RWPE1 (cell line): ENCODE results near the gene SLC48A1.

ENCODE experiments used
- CTCF ChIA-PET: fragments of 350-600 bp; sonication (Branson Sonifier 250); formaldehyde crosslinking; extraction: SDS; loops from one replicate; lab custom pipeline; 2021; lab: Yijun Ruan, JAX
- POLR2A ChIA-PET: fragments of 400-600 bp; formaldehyde crosslinking; extraction: SDS; loops from one replicate; lab custom pipeline; 2020; ENCODE audit warnings: antibody characterized with exemption; ENCODE audit not compliant: low non-redundant PET; lab: Yijun Ruan, JAX
- DNase-seq: peaks from one replicate; pipeline ENCODE4 v3.0.0; 2012; ENCODE audit warnings: low spot score
- H3K27ac ChIP-seq: fragments of 450-650 bp; 2 replicates; pipeline ENCODE4 v1.5.1; 2017
- TF ChIP-seq, protein P1 (sequence below): fragments of 450-650 bp; conservative IDR thresholded peaks from 2 replicates; pipeline ENCODE4 v1.5.1; 2017; ENCODE audit warnings: low read depth, mild to moderate bottlenecking

Gene SLC48A1

GRCh38 chr12:47758584-47758833 lies 14.5 kb upstream of the SLC48A1 start:
- TF ChIP-seq, protein P1, sequence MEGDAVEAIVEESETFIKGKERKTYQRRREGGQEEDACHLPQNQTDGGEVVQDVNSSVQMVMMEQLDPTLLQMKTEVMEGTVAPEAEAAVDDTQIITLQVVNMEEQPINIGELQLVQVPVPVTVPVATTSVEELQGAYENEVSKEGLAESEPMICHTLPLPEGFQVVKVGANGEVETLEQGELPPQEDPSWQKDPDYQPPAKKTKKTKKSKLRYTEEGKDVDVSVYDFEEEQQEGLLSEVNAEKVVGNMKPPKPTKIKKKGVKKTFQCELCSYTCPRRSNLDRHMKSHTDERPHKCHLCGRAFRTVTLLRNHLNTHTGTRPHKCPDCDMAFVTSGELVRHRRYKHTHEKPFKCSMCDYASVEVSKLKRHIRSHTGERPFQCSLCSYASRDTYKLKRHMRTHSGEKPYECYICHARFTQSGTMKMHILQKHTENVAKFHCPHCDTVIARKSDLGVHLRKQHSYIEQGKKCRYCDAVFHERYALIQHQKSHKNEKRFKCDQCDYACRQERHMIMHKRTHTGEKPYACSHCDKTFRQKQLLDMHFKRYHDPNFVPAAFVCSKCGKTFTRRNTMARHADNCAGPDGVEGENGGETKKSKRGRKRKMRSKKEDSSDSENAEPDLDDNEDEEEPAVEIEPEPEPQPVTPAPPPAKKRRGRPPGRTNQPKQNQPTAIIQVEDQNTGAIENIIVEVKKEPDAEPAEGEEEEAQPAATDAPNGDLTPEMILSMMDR = no peak
- CTCF ChIA-PET = interaction anchor here (1.1 to 6.7 kb wide), 6 partner anchors 9 to 63 kb away, joined by 3 to 48 read pairs (median 4); partner anchors contain the start of gene SLC48A1
- peak overlapping the region; percentile 80 for H3K27ac ChIP-seq
- DNase-seq = no peak
- POLR2A ChIA-PET = interaction anchor here (0.6 to 0.7 kb wide), 2 partner anchors 14 to 509 kb away, joined by 3 to 6 read pairs; no protein-coding TSS in a partner anchor

DNA sequence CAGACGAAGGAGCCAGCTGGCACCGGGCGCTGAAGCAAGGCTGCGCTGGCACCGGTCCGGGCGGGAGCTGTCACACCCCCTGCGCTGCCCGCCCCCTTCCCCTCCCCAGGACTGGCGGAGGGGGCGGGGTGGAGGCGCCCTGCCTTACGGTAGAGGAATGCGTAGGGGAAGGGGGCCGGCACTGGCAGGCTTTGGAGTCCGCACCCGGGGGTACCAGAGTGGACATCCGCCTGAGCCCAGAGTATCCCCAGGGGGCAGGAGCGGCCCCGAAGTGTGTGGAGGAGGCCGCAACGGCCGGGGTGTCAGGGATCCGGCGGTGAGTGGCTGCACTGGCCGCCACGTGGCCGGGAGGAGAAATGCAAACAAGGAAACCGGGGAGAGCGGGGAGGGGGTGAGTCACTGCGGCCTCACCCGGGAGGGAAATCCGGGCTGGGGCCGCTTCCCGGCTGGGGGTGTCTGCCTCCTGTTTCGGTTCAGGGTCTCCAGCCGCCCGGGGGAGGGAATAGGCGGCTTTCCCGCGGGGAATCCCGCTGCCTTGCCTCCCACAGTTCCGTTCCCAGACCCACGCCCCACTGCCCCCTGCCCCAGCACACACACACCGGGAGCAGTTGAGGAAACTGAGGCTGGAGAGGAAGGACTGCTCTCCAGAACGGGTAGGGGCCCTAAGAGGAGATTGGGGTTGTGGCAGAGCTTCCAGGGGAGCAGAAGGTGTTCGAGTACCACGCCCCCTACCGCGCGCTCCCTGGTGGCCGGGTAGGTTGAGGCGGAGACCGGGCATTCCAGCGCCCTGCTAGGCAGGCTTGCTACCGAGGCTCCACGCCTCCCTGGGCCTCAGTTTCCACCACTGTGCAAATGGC lies 14.0 kb upstream of the SLC48A1 start, which contains the start of gene RAPGEF3:
Gene RAPGEF3 (minus strand): TSS at position 47 of the 857 bp plus-strand sequence. CDS start 324 bp downstream, outside the sequence.
- POLR2A ChIA-PET = interaction anchor here (0.7 kb wide), 1 partner anchor 509 kb away, joined by 6 read pairs; no protein-coding TSS in a partner anchor
- TF ChIP-seq, protein P1 = peak; percentile 70
- peak; percentile 93 for DNase-seq
- CTCF ChIA-PET = interaction anchor here (0.6 to 6.7 kb wide), 10 partner anchors 8 to 1488 kb away, joined by 3 to 48 read pairs (median 4); partner anchors contain the start of gene SLC48A1
- peak within 1 kb of the TSS; percentile 80 for H3K27ac ChIP-seq

DNA sequence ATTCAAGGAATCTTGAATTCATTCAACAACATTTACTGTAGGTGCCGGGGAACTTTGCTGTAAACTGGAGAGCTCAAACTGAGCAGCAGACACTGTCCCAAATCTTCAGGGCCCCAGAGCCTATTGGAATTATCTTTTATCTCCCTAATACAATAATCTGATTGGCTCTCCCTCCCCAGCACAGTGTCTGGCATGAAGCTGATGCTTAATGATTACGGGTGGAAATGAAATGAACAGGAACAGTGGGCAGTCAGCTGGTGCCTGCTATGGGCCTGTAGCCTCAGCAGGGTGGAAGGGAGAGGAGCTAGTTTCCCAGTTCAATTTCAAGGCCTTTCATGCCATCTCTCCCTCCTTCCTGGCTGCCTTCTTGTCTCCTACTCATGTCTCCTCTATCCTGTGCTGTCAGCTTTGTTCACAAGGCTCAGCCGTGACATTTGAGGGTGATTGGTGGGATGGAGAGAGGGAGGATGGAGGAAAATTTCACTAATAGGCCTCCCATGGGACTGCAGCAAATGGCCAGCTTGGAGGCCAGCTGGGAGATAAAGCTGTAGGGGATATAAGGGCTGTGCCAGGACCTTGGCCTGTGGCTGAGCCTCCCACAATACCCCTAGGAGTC lies 10.1 kb upstream of the SLC48A1 start:
- TF ChIP-seq, protein P1 = no peak
- peak overlapping the region; percentile 78 for H3K27ac ChIP-seq
- POLR2A ChIA-PET = no interaction called here
- CTCF ChIA-PET = interaction anchor here (2.3 to 6.7 kb wide), 2 partner anchors 10 to 20 kb away, joined by 10 to 48 read pairs; partner anchors contain the start of gene SLC48A1
- DNase-seq = no peak

DNA sequence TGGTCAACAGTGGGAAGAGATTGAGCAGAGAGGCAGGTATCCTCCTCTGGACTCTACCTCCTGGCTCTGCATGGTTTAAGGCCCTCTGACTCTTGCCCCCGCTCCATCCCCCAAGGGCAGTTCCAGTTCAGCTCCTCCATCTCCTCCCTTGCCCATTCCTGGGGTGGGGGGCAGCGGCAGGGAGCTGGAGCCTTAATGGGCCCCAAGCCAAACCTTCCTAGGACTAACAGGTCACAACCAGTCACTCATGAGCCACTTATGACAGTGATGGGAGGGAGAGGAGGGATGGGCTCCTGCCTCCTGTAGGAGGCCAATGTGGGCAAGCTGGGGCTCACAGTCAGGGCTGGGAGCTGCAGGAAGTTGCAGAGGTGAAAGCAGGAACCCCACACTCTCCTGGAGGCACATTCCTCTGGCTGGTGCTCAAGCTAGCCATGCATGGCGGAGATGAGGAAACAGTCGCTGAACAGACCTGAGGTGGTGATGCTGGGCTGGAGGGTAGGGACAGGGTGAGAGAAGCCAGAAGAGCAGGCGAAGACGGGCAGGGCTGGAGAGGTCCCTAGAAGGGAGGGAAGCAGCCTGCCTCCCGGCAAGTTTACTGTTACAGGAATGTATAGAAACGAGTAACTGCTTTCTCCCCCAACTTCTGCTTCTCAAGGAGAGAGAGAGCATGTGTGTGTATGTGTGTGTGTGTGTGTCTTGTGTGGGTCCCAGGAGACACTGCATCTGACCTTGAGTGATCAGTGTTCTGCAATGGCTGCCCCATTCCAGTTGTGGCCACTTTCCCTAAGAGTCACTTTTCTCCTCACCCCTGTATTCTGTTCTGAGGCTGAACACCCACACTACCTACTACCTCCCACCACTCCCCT lies 9.3 kb upstream of the SLC48A1 start:
- DNase-seq = peak; percentile 52
- peak overlapping the region; percentile 78 for H3K27ac ChIP-seq
- ChIA-PET POLR2A (no interaction called here), CTCF (interaction anchor here (2.3 to 6.7 kb wide), 2 partner anchors 9 to 21 kb away, joined by 10 to 48 read pairs; partner anchors contain the start of gene SLC48A1)
- TF ChIP-seq, protein P1 = no peak

GRCh38 chr12:47766502-47767215 lies 6.4 kb upstream of the SLC48A1 start:
- ChIA-PET POLR2A (interaction anchor here (0.6 kb wide), 1 partner anchor 33 kb away, joined by 3 read pairs; no protein-coding TSS in a partner anchor), CTCF (interaction anchor here (0.5 to 6.1 kb wide), 16 partner anchors 7 to 1265 kb away, joined by 3 to 101 read pairs (median 4); partner anchors contain the start of gene RAPGEF3)
- DNase-seq = no peak
- peak overlapping the region; percentile 3; the same call in 1 of the 2 replicates for H3K27ac ChIP-seq
- TF ChIP-seq, protein P1 = no peak
